ENCODE results near the gene LTBP1. TPM values are rescaled to one million over a fixed set of nuclear protein-coding genes. Genes with fewer than 3 reads are reported as not detected.

The LTBP1 gene
- total RNA-seq, 4 donors from 2014 or later, result 3.8 to 20.8 (median 11.3) TPM

- intact Hi-C loops (cut with DNase I; ENCODE audit: low total_unique reads), result no loop called here
Observed at GRCh38 chr2:32952761-32953476, 6.2 kb downstream of the LTBP1 start.

GRCh38 chr2:32954206-32954605 is 7.5 kb downstream of the LTBP1 start:
- 91 to 99% methylated on average over 5 of the region's 5 CpGs for WGBS, 2 donors
- intact Hi-C loops (cut with DNase I; ENCODE audit: low total_unique reads), result no loop called here
- TF ChIP-seq, protein P1, sequence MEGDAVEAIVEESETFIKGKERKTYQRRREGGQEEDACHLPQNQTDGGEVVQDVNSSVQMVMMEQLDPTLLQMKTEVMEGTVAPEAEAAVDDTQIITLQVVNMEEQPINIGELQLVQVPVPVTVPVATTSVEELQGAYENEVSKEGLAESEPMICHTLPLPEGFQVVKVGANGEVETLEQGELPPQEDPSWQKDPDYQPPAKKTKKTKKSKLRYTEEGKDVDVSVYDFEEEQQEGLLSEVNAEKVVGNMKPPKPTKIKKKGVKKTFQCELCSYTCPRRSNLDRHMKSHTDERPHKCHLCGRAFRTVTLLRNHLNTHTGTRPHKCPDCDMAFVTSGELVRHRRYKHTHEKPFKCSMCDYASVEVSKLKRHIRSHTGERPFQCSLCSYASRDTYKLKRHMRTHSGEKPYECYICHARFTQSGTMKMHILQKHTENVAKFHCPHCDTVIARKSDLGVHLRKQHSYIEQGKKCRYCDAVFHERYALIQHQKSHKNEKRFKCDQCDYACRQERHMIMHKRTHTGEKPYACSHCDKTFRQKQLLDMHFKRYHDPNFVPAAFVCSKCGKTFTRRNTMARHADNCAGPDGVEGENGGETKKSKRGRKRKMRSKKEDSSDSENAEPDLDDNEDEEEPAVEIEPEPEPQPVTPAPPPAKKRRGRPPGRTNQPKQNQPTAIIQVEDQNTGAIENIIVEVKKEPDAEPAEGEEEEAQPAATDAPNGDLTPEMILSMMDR (IDR thresholded peaks at IDR 0.05), result no peak
- no peak for TF ChIP-seq POLR2A (IDR thresholded peaks at IDR 0.05)
- no peak for DNase-seq (ENCODE audit: low spot score in 2 of 2)
- H3K4me3 ChIP-seq (ENCODE audit: low read depth, poor library complexity, severe bottlenecking), result no peak overlapping the region

More at GRCh38 chr2:32952761-32953476, 6.2 kb downstream of the LTBP1 start:
- TF ChIP-seq POLR2A (IDR thresholded peaks at IDR 0.05), result no peak
- TF ChIP-seq, protein P1 (IDR thresholded peaks at IDR 0.05), result no peak
- 82 to 87% methylated on average over 10 of the region's 10 CpGs for WGBS, 2 donors
- no peak overlapping the region for H3K4me3 ChIP-seq (ENCODE audit: low read depth, poor library complexity, severe bottlenecking)
- no peak for DNase-seq (ENCODE audit: low spot score in 2 of 2)

DNA sequence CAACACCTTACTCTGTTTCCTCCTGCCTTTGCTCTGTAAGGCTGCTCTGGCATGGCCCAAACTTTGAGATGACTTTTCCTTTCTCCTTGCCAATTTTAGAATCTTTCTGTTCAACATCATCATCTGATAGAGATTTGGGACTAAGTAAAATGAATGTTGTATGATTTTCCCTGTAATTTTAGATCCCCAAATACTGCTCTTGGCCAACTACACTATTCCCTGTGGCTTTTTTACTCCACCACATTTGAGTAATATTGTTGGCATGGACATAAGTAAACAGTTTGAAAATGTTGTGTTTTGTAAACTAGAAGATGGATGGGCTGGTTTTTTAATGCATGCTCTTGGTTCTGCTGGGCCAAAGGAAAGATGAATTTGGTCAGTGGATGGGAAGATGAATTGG is 12.1 kb downstream of the LTBP1 start:
- H3K4me3 ChIP-seq (ENCODE audit: low read depth, poor library complexity, severe bottlenecking), result no peak overlapping the region
- TF ChIP-seq, protein P1 (IDR thresholded peaks at IDR 0.05), result no peak
- TF ChIP-seq POLR2A (IDR thresholded peaks at IDR 0.05), result no peak
- intact Hi-C loops (cut with DNase I; ENCODE audit: low total_unique reads), result no loop called here
- DNase-seq (ENCODE audit: low spot score in 2 of 2), result no peak

- TF ChIP-seq, protein P1 (IDR thresholded peaks at IDR 0.05), result no peak
- no peak for TF ChIP-seq POLR2A (IDR thresholded peaks at IDR 0.05)
- intact Hi-C loops (cut with DNase I; ENCODE audit: low total_unique reads), result no loop called here
- DNase-seq (ENCODE audit: low spot score in 2 of 2), result no peak
- no peak overlapping the region for H3K4me3 ChIP-seq (ENCODE audit: low read depth, poor library complexity, severe bottlenecking)
- 98 to 100% methylated on average over 1 of the region's 1 CpG for WGBS, 2 donors
Observed at GRCh38 chr2:32960238-32960637, 13.5 kb downstream of the LTBP1 start.

DNA sequence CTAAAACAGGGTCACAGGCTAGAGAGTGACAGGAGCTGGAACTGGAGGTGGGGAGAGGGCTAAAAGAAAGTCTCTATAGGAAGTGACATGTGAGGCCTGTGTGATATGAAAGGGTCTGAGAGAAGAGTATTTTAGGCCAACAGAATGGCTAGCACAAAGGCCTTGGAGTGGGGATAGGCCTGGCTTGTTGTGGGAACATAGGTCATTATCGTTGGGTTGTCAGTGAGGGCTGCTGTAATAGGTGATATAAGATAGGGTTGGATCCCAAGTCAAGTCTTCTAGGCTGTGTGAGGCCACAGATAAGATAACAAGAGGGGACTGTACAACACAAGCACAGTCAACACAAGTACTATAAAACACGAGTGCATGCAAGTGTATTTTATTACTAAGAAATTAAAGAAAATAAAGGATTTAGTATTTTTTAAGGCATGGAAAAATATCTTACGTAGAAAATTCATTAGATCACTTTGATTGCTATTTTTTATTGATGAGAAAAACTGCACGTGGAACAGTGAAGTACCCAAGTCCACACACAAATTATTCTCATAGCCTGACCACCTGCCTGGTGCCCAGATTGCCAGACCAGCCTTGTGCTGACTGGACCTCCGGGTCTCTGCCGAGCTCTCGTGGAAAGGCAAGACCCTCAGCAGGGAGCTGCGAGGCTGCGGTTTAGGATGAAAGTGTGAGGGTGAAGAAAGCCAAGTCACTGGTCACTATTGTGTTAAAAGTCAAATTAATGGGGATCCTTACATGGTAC is 14.1 kb downstream of the LTBP1 start:
- DNase-seq (ENCODE audit: low spot score in 2 of 2), result no peak
- intact Hi-C loops (cut with DNase I; ENCODE audit: low total_unique reads), result no loop called here
- H3K4me3 ChIP-seq (ENCODE audit: low read depth, poor library complexity, severe bottlenecking), result no peak overlapping the region
- TF ChIP-seq POLR2A (IDR thresholded peaks at IDR 0.05), result no peak
- TF ChIP-seq, protein P1 (IDR thresholded peaks at IDR 0.05), result no peak
- WGBS, 2 donors, result 95 to 97% methylated on average over 9 of the region's 9 CpGs

Data from lower leg skin (tissue), 4 donors.